Neuronal stem cell (in vitro differentiated cells): ENCODE measurements around the gene PDZD4.
A peak's percentile ranks its signal among the peaks of the same experiment; 100 is the strongest.

Source experiments
- DNase-seq: peaks from one replicate; pipeline ENCODE4 v3.0.0-alpha.2; 2013; ENCODE audit warnings: low spot score
- H2AFZ ChIP-seq: one replicate; pipeline ENCODE4 v1.6.1; 2013; ENCODE audit warnings: mild to moderate bottlenecking, low read length, inconsistent platforms
- H2AK5ac ChIP-seq: 2 replicates; pipeline ENCODE4 v1.6.1; 2013; ENCODE audit warnings: low read depth, mild to moderate bottlenecking, inconsistent platforms, low read length, moderate library complexity, mixed read lengths
- H2BK120ac ChIP-seq: 2 replicates; pipeline ENCODE4 v1.6.1; 2013; ENCODE audit warnings: low read depth, mild to moderate bottlenecking, inconsistent platforms, low read length, moderate library complexity, mixed read lengths
- H2BK12ac ChIP-seq: one replicate; pipeline ENCODE4 v1.6.1; 2013; ENCODE audit warnings: low read length, inconsistent platforms
- H2BK15ac ChIP-seq: 2 replicates; pipeline ENCODE4 v1.6.1; 2013; ENCODE audit warnings: mild to moderate bottlenecking, low read length, inconsistent platforms, mixed read lengths
- H2BK5ac ChIP-seq: one replicate; pipeline ENCODE4 v1.6.1; 2013; ENCODE audit warnings: inconsistent platforms, mild to moderate bottlenecking, low read length, moderate library complexity
- H3K14ac ChIP-seq: one replicate; pipeline ENCODE4 v1.6.1; 2013; ENCODE audit warnings: low read length, inconsistent platforms
- H3K18ac ChIP-seq: 2 replicates; pipeline ENCODE4 v1.6.1; 2013; ENCODE audit warnings: low read length, inconsistent platforms
- H3K23ac ChIP-seq: 2 replicates; pipeline ENCODE4 v1.6.1; 2013; ENCODE audit warnings: low read depth, mild to moderate bottlenecking, mixed read lengths, low read length, inconsistent platforms; ENCODE audit not compliant: poor library complexity
- H3K27ac ChIP-seq: replicated peaks from 3 replicates; pipeline ENCODE4 v1.5.1; 2013; ENCODE audit warnings: low read length, inconsistent platforms
- H3K27me3 ChIP-seq, 3 experiments: 2 replicates each; pipeline ENCODE4 v1.6.1; 2013; ENCODE audit warnings: low read length in 3 of 3, mild to moderate bottlenecking in 2 of 3, inconsistent platforms in 1 of 3, low read depth in 1 of 3, mixed read lengths in 1 of 3, moderate library complexity in 1 of 3; ENCODE audit not compliant: control insufficient read depth in 3 of 3, insufficient read depth in 3 of 3
- H3K36me3 ChIP-seq, 2 donors: replicated peaks in 1 of 2; 2 replicates each; pipeline ENCODE4 v1.6.1; 2013; ENCODE audit warnings: low read length in 2 of 2; ENCODE audit not compliant: control insufficient read depth in 2 of 2, insufficient read depth in 2 of 2
- H3K4ac ChIP-seq: 2 replicates; pipeline ENCODE4 v1.6.1; 2013; ENCODE audit warnings: inconsistent platforms, mild to moderate bottlenecking, low read length, moderate library complexity
- H3K4me1 ChIP-seq, 2 donors: 1 replicate in 1 of 2; 2 replicates in 1 of 2; pipeline ENCODE4 v1.6.1; 2013; ENCODE audit warnings: low read length in 2 of 2, low read depth in 1 of 2; ENCODE audit not compliant: control insufficient read depth in 2 of 2, insufficient read depth in 1 of 2
- H3K4me2 ChIP-seq: one replicate; pipeline ENCODE4 v1.6.1; 2013; ENCODE audit warnings: mild to moderate bottlenecking, low read length, inconsistent platforms; ENCODE audit not compliant: insufficient read depth, poor library complexity, severe bottlenecking
- H3K4me3 ChIP-seq, 2 donors: 2 replicates each; pipeline ENCODE4 v1.5.1; 2013; ENCODE audit warnings: low read length in 2 of 2, mild to moderate bottlenecking in 2 of 2, inconsistent platforms in 1 of 2, moderate library complexity in 1 of 2
- H3K79me1 ChIP-seq: one replicate; pipeline ENCODE4 v1.6.1; 2013; ENCODE audit warnings: low read depth, mild to moderate bottlenecking, inconsistent platforms, low read length, moderate library complexity
- H3K9ac ChIP-seq: one replicate; pipeline ENCODE4 v1.6.1; 2013; ENCODE audit warnings: mild to moderate bottlenecking, low read depth, low read length, inconsistent platforms; ENCODE audit not compliant: poor library complexity
- H3K9me3 ChIP-seq, 2 donors: replicated peaks in 1 of 2; 2 replicates each; pipeline versions ENCODE3 to v1.6.1; 2013; ENCODE audit warnings: low read length in 2 of 2, mild to moderate bottlenecking in 2 of 2, inconsistent platforms in 1 of 2, low read depth in 1 of 2, mixed read lengths in 1 of 2, moderate library complexity in 1 of 2; ENCODE audit not compliant: control insufficient read depth in 2 of 2, insufficient read depth in 1 of 2
- H4K8ac ChIP-seq: one replicate; pipeline ENCODE4 v1.6.1; 2013; ENCODE audit warnings: low read depth, mild to moderate bottlenecking, inconsistent platforms, low read length, moderate library complexity
- H4K91ac ChIP-seq: one replicate; pipeline ENCODE4 v1.6.1; 2013; ENCODE audit warnings: low read length, low read depth, mild to moderate bottlenecking, inconsistent platforms; ENCODE audit not compliant: poor library complexity
- WGBS, 2 donors: extraction: QIAGEN DNeasy Blood & Tissue Kit; methylation state at CpG; one replicate each; pipeline ENCODE4 v1.1.7; 2013; ENCODE audit warnings: missing lambda C conversion rate in 2 of 2, mixed read lengths in 1 of 2; ENCODE audit not compliant: insufficient read length in 2 of 2, insufficient replicate concordance in 1 of 2; ENCODE audit errors: extremely low coverage in 2 of 2; 5-methylcytosine and 5-hydroxymethylcytosine counted together

The PDZD4 gene

GRCh38 chrX:153804100-153804595 lies 26.2 kb downstream of the PDZD4 start:
- no peak overlapping the region for H3K9ac ChIP-seq
- H3K18ac ChIP-seq = no peak overlapping the region
- H2BK120ac ChIP-seq = no peak overlapping the region
- H3K4ac ChIP-seq = no peak overlapping the region
- H2AFZ ChIP-seq = no peak overlapping the region
- no peaks in the 10 kb centered on the region for H3K9me3 ChIP-seq
- H4K91ac ChIP-seq = no peak overlapping the region
- no peak overlapping the region for H2BK12ac ChIP-seq
- H3K23ac ChIP-seq = no peak overlapping the region
- no peak overlapping the region for H4K8ac ChIP-seq
- H3K79me1 ChIP-seq = no peaks in the 10 kb centered on the region
- H3K4me1 ChIP-seq = no peaks in the 10 kb centered on the region
- no peak for DNase-seq
- peaks cover 0 to 17% (median 0%) of the 10 kb centered on the region in 3 experiments for H3K27me3 ChIP-seq
- WGBS, 2 donors = no CpG with 5 or more reads among the region's 34 CpGs
- H2AK5ac ChIP-seq = no peak overlapping the region
- no peak overlapping the region for H3K4me3 ChIP-seq
- H3K36me3 ChIP-seq = peaks cover 0 to 16% of the 10 kb centered on the region in 2 donors
- H3K4me2 ChIP-seq = no peak overlapping the region
- H2BK5ac ChIP-seq = no peak overlapping the region
- no peak overlapping the region for H2BK15ac ChIP-seq
- H3K27ac ChIP-seq = no peak overlapping the region
- no peak overlapping the region for H3K14ac ChIP-seq

- peaks cover 0 to 13% (median 0%) of the 10 kb centered on the region in 3 experiments for H3K27me3 ChIP-seq
- no CpG with 5 or more reads among the region's 87 CpGs for WGBS, 2 donors
Observed at GRCh38 chrX:153803211-153804099, 26.9 kb downstream of the PDZD4 start.

GRCh38 chrX:153802513-153803045 lies 27.8 kb downstream of the PDZD4 start:
- Histone ChIP-seq H3K27me3 (peaks cover 0 to 13% (median 0%) of the 10 kb centered on the region in 3 experiments), H2AFZ (no peak overlapping the region), H3K79me1 (no peaks in the 10 kb centered on the region), H4K8ac (no peak overlapping the region), H3K36me3 (peaks cover 0 to 30% of the 10 kb centered on the region in 2 donors), H2BK5ac (peak overlapping the region; percentile 24), H3K9me3 (no peaks in the 10 kb centered on the region), H3K4me2 (no peak overlapping the region), H4K91ac (no peak overlapping the region), H2AK5ac (no peak overlapping the region), H3K9ac (no peak overlapping the region), H2BK12ac (no peak overlapping the region), H3K4me1 (no peaks in the 10 kb centered on the region), H3K4ac (no peak overlapping the region), H3K23ac (no peak overlapping the region), H2BK120ac (no peak overlapping the region), H3K4me3 (no peak overlapping the region), H3K18ac (no peak overlapping the region), H3K27ac (no peak overlapping the region), H3K14ac (no peak overlapping the region), H2BK15ac (no peak overlapping the region)
- DNase-seq = no peak
- no CpG with 5 or more reads among the region's 14 CpGs for WGBS, 2 donors

More at GRCh38 chrX:153803211-153804099, 26.9 kb downstream of the PDZD4 start:
- Histone ChIP-seq H3K79me1 (no peaks in the 10 kb centered on the region), H3K4me2 (no peak overlapping the region), H2BK12ac (no peak overlapping the region), H2BK120ac (no peak overlapping the region), H4K8ac (no peak overlapping the region), H3K14ac (peak overlapping the region; percentile 56), H3K18ac (no peak overlapping the region), H3K27ac (no peak overlapping the region), H2AK5ac (no peak overlapping the region), H2AFZ (no peak overlapping the region), H3K4me3 (no peak overlapping the region), H4K91ac (no peak overlapping the region), H3K23ac (no peak overlapping the region), H2BK5ac (no peak overlapping the region), H3K4ac (no peak overlapping the region), H3K36me3 (peaks cover 0 to 23% of the 10 kb centered on the region in 2 donors), H3K9me3 (no peaks in the 10 kb centered on the region), H2BK15ac (no peak overlapping the region), H3K9ac (no peak overlapping the region), H3K4me1 (no peaks in the 10 kb centered on the region)
- DNase-seq = no peak

- Histone ChIP-seq H3K23ac (no peak overlapping the region), H2BK12ac (no peak overlapping the region), H3K79me1 (no peaks in the 10 kb centered on the region), H2BK15ac (no peak overlapping the region), H3K4me2 (no peak overlapping the region), H3K4me3 (no peak overlapping the region), H3K18ac (no peak overlapping the region), H3K9ac (no peak overlapping the region), H3K4ac (no peak overlapping the region), H3K27ac (no peak overlapping the region), H2AK5ac (no peak overlapping the region), H3K36me3 (peaks cover 0 to 40% of the 10 kb centered on the region in 2 donors), H3K9me3 (peaks cover 0 to under 1% of the 10 kb centered on the region in 2 donors), H2BK120ac (no peak overlapping the region), H2BK5ac (no peak overlapping the region), H3K27me3 (peaks cover 0 to 9% (median 0%) of the 10 kb centered on the region in 3 experiments), H4K91ac (no peak overlapping the region), H4K8ac (no peak overlapping the region), H2AFZ (no peak overlapping the region), H3K14ac (no peak overlapping the region), H3K4me1 (no peaks in the 10 kb centered on the region)
- no CpG with 5 or more reads among the region's 8 CpGs for WGBS, 2 donors
- DNase-seq = no peak
Observed at GRCh38 chrX:153801669-153802068, 28.7 kb downstream of the PDZD4 start.
